GM12878 (cell line): ENCODE measurements around the gene PRR5. TPM values are rescaled to one million over a fixed set of nuclear protein-coding genes. Genes with fewer than 3 reads are reported as not detected.

Experiments
- ATAC-seq: fragments of 200-7000 bp; cut with Tn5 transposase; 3 replicates; pipeline ENCODE4 v1.9.1; 2020; ENCODE audit warnings: mild to moderate bottlenecking, moderate library complexity
- BruUV-seq: library from RNA; stranded (reverse); fragments of 400-500 nt; replicated peaks from 2 replicates; lab custom pipeline; 2021; lab: Mats Ljungman, UMichigan
- CTCF ChIA-PET: fragments of 300-600 bp; sonication (Branson Sonifier 250); formaldehyde crosslinking; extraction: SDS; loops from one replicate; lab custom pipeline; 2021; ENCODE audit warnings: inconsistent platforms; lab: Yijun Ruan, JAX
- POLR2A ChIA-PET: fragments of 350-600 bp; formaldehyde crosslinking; extraction: SDS; loops from one replicate; lab custom pipeline; 2021; ENCODE audit warnings: inconsistent platforms; lab: Charles Lee
- RAD21 ChIA-PET: fragments of 300-600 bp; sonication (Branson Sonifier 250); formaldehyde crosslinking; loops from one replicate; lab custom pipeline; 2023; ENCODE audit warnings: antibody characterized with exemption; ENCODE audit not compliant: unreplicated experiment; lab: Charles Lee
- SMC1A ChIA-PET: fragments of 300-600 bp; sonication (Branson Sonifier 250); formaldehyde crosslinking; loops from one replicate; lab custom pipeline; 2023; ENCODE audit not compliant: unreplicated experiment, uncharacterized antibody; lab: Charles Lee
- DNase-seq: peaks from one replicate; pipeline ENCODE4 v3.0.0-alpha.2; 2011; ENCODE audit warnings: low read depth, low spot score
- FAIRE-seq: peaks from 3 replicates; lab custom pipeline; 2011; peaks lifted over from hg19 to GRCh38; lab: Jason Lieb, UNC
- H2AFZ ChIP-seq: 2 replicates; pipeline ENCODE4 v1.6.0; 2011; ENCODE audit warnings: low read depth, low read length, control low read depth; ENCODE audit not compliant: control insufficient read depth
- H3K27ac ChIP-seq: 2 replicates; pipeline ENCODE4 v1.5.1; 2011; ENCODE audit warnings: control low read depth; ENCODE audit not compliant: control insufficient read depth, insufficient read depth
- H3K27me3 ChIP-seq, 2 experiments: replicated peaks in 1 of 2; 2 replicates each; pipeline versions ENCODE4 v1.6.0 to v1.6.1; 2011; ENCODE audit warnings: low read length in 1 of 2; ENCODE audit not compliant: control insufficient read depth in 2 of 2, insufficient read depth in 2 of 2
- H3K36me3 ChIP-seq, 2 experiments: 2 replicates each; pipeline ENCODE4 v1.5.1; 2011; ENCODE audit warnings: low read length in 1 of 2; ENCODE audit not compliant: control insufficient read depth in 2 of 2, insufficient read depth in 2 of 2
- H3K4me1 ChIP-seq: 2 replicates; pipeline ENCODE4 v1.6.1; 2011; ENCODE audit warnings: mild to moderate bottlenecking, low read length, moderate library complexity, mixed read lengths; ENCODE audit not compliant: control insufficient read depth, insufficient read depth
- H3K4me2 ChIP-seq: 2 replicates; pipeline ENCODE4 v1.6.0; 2011; ENCODE audit warnings: control low read depth; ENCODE audit not compliant: control insufficient read depth, insufficient read depth
- H3K4me3 ChIP-seq: fragments of 200-600 bp; sonication (generic); 2 replicates; pipeline ENCODE4 v1.5.1; 2016
- H3K79me2 ChIP-seq: 2 replicates; pipeline ENCODE4 v1.6.0; 2011; ENCODE audit warnings: low read length; ENCODE audit not compliant: control insufficient read depth, insufficient read depth
- H3K9ac ChIP-seq: 2 replicates; pipeline ENCODE4 v1.8.0; 2011; ENCODE audit warnings: low read length, control low read depth, mixed read lengths; ENCODE audit not compliant: control insufficient read depth, insufficient read depth
- H3K9me3 ChIP-seq: replicated peaks from 3 replicates; pipeline ENCODE4 v1.5.1; 2011; ENCODE audit warnings: mild to moderate bottlenecking, low read length; ENCODE audit not compliant: control insufficient read depth, insufficient read depth
- H4K20me1 ChIP-seq: 2 replicates; pipeline ENCODE4 v1.6.0; 2011; ENCODE audit not compliant: control insufficient read depth, insufficient read depth
- ELK1 ChIP-seq: IDR thresholded peaks from 2 replicates; pipeline ENCODE4 v1.6.1; 2012; ENCODE audit warnings: low read depth, low read length, improper control_type of control experiment
- ESRRA ChIP-seq: IDR thresholded peaks from 2 replicates; pipeline ENCODE4 v1.6.1; 2012; ENCODE audit warnings: mild to moderate bottlenecking, low read length, improper control_type of control experiment
- GABPA ChIP-seq: IDR thresholded peaks from 2 replicates; pipeline ENCODE4 v1.6.1; 2014; ENCODE audit warnings: antibody characterized with exemption, low read depth, mild to moderate bottlenecking, inconsistent platforms
- HCFC1 ChIP-seq: fragments of 150-350 bp; IDR thresholded peaks from 2 replicates; pipeline ENCODE4 v1.6.1; 2014; ENCODE audit warnings: low read length
- HDAC6 ChIP-seq: fragments of 200-600 bp; sonication (generic); IDR thresholded peaks from one replicate; pipeline ENCODE4 v1.8.0; 2017; ENCODE audit warnings: antibody characterized with exemption; ENCODE audit not compliant: unreplicated experiment
- IKZF1 ChIP-seq: fragments of 450-650 bp; conservative IDR thresholded peaks from 2 replicates; pipeline ENCODE4 v1.6.1; 2017; ENCODE audit warnings: antibody characterized with exemption, mild to moderate bottlenecking
- NFYB ChIP-seq: IDR thresholded peaks from 2 replicates; pipeline ENCODE4 v1.6.1; 2011; ENCODE audit warnings: low read depth, mild to moderate bottlenecking, low read length, improper control_type of control experiment, moderate library complexity; ENCODE audit not compliant: insufficient read depth
- RBBP5 ChIP-seq: fragments of 200-600 bp; sonication (generic); conservative IDR thresholded peaks from 2 replicates; pipeline ENCODE4 v1.6.1; 2016
- SMAD5 ChIP-seq: IDR thresholded peaks from 2 replicates; pipeline ENCODE4 v1.6.1; 2016; ENCODE audit warnings: antibody characterized with exemption, low read depth
- SMC3 ChIP-seq: IDR thresholded peaks from 2 replicates; pipeline ENCODE4 v1.6.1; 2011; ENCODE audit warnings: low read length, improper control_type of control experiment, borderline replicate concordance
- ZNF687 ChIP-seq: fragments of 450-650 bp; IDR thresholded peaks from 2 replicates; pipeline ENCODE4 v1.6.1; 2017; ENCODE audit warnings: mild to moderate bottlenecking, moderate library complexity
- WGBS: methylation state at CpG from one replicate; pipeline ENCODE4 v1.1.6; 2016; ENCODE audit warnings: low lambda C conversion rate; ENCODE audit not compliant: insufficient replicate concordance, insufficient coverage; ENCODE audit errors: missing lambda C conversion rate; 5-methylcytosine and 5-hydroxymethylcytosine counted together
- in situ Hi-C: fragments of 300-500 bp; cut with MboI; formaldehyde crosslinking; loops from 9 replicates; pipeline ENCODE4 v1.14.3; 2018; ENCODE audit warnings: mixed read lengths
- intact Hi-C: fragments of 100-400 bp; cut with micrococcal nuclease; formaldehyde crosslinking; loops from one replicate; pipeline ENCODE4 v1.14.2; 2022; ENCODE audit not compliant: unreplicated experiment
- polyA plus RNA-seq, 11 experiments: library from polyadenylated mRNA; depleted of rRNA in 4 of 11; unstranded in 6 of 11; stranded (reverse) in 5 of 11; fragments of >200 nt; fragmentation: Nextera tagmentation in 4 of 11; fragmentation: Illumina TruSeq in 1 of 11; extraction: Ambion mirVana in 4 of 11; extraction: Trizol in 1 of 11; gene quantifications; 1 replicate in 1 of 11; 2 replicates in 10 of 11; pipeline versions ENCODE4 v1.2.1 to v1.2.3, GENCODE V29; 2011 to 2016; ENCODE audit warnings: inconsistent platforms in 2 of 11, missing spikeins in 2 of 11, low read depth in 1 of 11
- total RNA-seq, 4 experiments: library from RNA; depleted of rRNA in 3 of 4; stranded (reverse); fragments of >200 nt in 3 of 4; fragmentation: Illumina TruSeq in 1 of 4; extraction: Trizol in 1 of 4; gene quantifications; 2 replicates each; pipeline versions ENCODE4 v1.2.1 to v1.2.3, GENCODE V29; 2013 to 2021
- TF ChIP-seq, protein P1 (sequence below): fragments of 450-650 bp; IDR thresholded peaks from 2 replicates; pipeline ENCODE4 v1.6.1; 2017; ENCODE audit warnings: antibody characterized with exemption, mild to moderate bottlenecking, moderate library complexity

The PRR5 gene
- total and polyA plus RNA-seq, 10 of the 15 experiments (the other 5 are each of a cell fraction or from before 2014, with no cell fraction given) = 0.03 to 9.4 (median 1.5) TPM

DNA sequence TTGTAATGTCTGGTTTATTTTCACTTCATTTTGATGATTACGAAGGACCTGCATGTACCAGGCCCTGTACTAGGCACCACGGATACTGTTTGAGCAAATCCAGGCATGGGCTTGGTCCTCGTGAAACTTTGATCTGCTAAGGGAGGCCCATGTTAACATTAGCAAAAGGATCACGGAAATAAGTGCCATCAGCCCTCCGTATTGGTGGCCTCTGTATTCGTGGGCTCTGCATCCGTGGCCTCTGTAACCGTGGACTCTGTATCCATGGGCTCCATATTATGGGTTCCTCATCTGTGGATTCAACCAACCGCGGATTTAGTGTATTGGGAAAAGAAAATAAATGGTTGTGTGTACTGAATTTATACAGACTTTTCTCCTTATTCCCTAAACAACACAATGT lies 59.0 kb downstream of the PRR5 start (continued):
- TF ChIP-seq ESRRA = no peak
- TF ChIP-seq, all 136 proteins: peak for 0

DNA sequence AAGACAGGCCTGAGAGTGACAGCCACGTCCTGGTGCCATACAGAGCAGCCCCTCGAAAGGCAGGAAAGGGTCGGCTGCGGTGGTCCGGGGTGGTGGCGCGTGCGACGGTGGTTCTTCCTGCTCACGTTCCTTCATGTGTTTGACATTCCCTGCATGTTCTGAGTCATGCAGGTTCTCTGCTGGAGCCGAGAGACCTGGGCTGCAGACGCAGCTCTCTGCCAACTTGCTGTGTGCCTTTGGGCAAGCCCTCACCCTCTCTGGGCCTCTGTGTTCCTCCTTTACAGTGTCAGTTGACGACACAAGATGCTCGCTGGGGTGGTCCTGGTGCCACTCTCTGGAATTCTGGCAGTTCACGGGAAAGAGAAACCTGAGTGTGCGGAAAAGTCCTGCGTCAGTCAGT lies 62.4 kb downstream of the PRR5 start:
- FAIRE-seq (no peak), ATAC-seq (no peak)
- Histone ChIP-seq H3K4me3 (no peak overlapping the region), H3K36me3 (no peaks in the 10 kb centered on the region), H4K20me1 (no peaks in the 10 kb centered on the region)
- POLR2A ChIA-PET = no interaction called here
- in situ Hi-C loops = no loop called here
- 53% methylated on average over 17 of the region's 17 CpGs for WGBS
- TF ChIP-seq ZNF687 (no peak), HDAC6 (no peak), NFYB (no peak), HCFC1 (no peak), IKZF1 (no peak), RBBP5 (no peak), GABPA (no peak), SMC3 (no peak), ELK1 (no peak), SMAD5 (no peak)
- TF ChIP-seq, protein P1, sequence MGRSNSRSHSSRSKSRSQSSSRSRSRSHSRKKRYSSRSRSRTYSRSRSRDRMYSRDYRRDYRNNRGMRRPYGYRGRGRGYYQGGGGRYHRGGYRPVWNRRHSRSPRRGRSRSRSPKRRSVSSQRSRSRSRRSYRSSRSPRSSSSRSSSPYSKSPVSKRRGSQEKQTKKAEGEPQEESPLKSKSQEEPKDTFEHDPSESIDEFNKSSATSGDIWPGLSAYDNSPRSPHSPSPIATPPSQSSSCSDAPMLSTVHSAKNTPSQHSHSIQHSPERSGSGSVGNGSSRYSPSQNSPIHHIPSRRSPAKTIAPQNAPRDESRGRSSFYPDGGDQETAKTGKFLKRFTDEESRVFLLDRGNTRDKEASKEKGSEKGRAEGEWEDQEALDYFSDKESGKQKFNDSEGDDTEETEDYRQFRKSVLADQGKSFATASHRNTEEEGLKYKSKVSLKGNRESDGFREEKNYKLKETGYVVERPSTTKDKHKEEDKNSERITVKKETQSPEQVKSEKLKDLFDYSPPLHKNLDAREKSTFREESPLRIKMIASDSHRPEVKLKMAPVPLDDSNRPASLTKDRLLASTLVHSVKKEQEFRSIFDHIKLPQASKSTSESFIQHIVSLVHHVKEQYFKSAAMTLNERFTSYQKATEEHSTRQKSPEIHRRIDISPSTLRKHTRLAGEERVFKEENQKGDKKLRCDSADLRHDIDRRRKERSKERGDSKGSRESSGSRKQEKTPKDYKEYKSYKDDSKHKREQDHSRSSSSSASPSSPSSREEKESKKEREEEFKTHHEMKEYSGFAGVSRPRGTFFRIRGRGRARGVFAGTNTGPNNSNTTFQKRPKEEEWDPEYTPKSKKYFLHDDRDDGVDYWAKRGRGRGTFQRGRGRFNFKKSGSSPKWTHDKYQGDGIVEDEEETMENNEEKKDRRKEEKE = no peak
- TF ChIP-seq, all 136 proteins: peak for 0
- no peaks in the 10 kb centered on the region; a peak in 1 of 4 replicates for H3K27me3 ChIP-seq
- H3K79me2 ChIP-seq = no peaks in the 10 kb centered on the region
- no peaks in the 10 kb centered on the region for H3K4me1 ChIP-seq
- SMC1A ChIA-PET = no interaction called here
- RAD21 ChIA-PET = no interaction called here
- CTCF ChIA-PET = no interaction called here
- no peak overlapping the region for H3K4me2 ChIP-seq
- H3K9me3 ChIP-seq = no peaks in the 10 kb centered on the region; the same call in 2 of the 3 replicates
- no peak overlapping the region for H3K9ac ChIP-seq
- BruUV-seq = no TSS peak
- intact Hi-C loops = no loop called here
- no peak for DNase-seq
- no peak overlapping the region for H2AFZ ChIP-seq
- no peak overlapping the region for H3K27ac ChIP-seq
